WI38 (cell line): ENCODE results near the gene KDM4C.

Experiments used
- H3K4me3 ChIP-seq: 2 replicates; pipeline ENCODE4 v1.5.1; 2011; ENCODE audit warnings: low read depth, mild to moderate bottlenecking, control low read depth, low read length
- TF ChIP-seq, protein P1 (sequence below): IDR thresholded peaks from 2 replicates; pipeline ENCODE4 v1.5.1; 2012; ENCODE audit warnings: low read depth, mild to moderate bottlenecking, control low read depth, low read length

The KDM4C gene

DNA sequence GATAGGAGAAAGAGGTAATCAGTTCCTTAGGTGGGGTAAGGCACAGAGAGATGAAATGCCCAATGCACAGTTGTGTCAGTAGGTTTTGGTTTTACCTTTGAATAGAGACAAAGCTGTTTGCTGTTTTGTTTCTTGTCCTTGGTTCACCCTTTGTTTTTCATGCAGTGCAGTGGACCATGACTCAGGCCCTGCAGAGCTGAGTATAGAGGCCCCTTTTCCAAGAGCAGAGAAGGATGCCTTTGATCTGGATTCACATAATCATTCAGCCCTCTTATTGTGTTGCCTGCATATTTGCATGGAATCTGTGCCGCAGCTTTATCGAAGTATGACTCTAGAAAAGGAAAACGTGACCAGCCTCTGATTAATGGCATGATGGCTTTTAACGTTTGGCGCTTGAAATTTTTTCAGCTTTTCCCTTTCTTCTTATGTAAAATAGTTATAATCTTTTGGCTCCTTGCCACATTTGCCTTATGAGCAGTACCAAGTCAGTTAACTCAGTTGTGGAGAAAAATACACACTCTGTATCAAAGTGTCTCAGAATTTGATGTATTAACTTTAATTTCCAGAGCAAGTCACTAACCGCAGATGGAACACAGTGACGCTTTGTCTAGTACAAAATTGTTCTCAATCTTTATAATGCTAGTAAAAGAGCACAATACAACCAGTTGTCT is 197.6 kb downstream of the KDM4C start:
- TF ChIP-seq, protein P1, sequence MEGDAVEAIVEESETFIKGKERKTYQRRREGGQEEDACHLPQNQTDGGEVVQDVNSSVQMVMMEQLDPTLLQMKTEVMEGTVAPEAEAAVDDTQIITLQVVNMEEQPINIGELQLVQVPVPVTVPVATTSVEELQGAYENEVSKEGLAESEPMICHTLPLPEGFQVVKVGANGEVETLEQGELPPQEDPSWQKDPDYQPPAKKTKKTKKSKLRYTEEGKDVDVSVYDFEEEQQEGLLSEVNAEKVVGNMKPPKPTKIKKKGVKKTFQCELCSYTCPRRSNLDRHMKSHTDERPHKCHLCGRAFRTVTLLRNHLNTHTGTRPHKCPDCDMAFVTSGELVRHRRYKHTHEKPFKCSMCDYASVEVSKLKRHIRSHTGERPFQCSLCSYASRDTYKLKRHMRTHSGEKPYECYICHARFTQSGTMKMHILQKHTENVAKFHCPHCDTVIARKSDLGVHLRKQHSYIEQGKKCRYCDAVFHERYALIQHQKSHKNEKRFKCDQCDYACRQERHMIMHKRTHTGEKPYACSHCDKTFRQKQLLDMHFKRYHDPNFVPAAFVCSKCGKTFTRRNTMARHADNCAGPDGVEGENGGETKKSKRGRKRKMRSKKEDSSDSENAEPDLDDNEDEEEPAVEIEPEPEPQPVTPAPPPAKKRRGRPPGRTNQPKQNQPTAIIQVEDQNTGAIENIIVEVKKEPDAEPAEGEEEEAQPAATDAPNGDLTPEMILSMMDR: no peak
- no peak overlapping the region for H3K4me3 ChIP-seq

DNA sequence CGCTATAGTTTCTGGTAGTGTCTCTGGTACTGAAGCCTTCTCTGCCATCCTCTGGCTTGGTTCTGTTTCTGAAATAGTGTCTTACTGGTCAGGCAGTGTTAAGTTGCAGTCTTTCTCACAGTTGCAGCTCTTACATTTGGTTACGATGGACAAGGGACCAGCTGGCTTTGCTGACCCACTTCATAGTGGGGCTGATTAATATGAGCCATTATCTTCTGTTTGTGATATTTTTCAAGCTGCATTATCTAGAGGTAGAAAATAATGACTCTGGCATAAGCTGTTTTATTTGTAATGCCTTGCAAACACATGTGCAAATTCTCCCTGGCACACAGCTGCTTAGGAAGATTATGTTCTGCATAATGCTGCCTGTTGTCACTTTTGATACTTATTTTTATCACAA is 199.1 kb downstream of the KDM4C start:
- no peak overlapping the region for H3K4me3 ChIP-seq
- TF ChIP-seq, protein P1: no peak

DNA sequence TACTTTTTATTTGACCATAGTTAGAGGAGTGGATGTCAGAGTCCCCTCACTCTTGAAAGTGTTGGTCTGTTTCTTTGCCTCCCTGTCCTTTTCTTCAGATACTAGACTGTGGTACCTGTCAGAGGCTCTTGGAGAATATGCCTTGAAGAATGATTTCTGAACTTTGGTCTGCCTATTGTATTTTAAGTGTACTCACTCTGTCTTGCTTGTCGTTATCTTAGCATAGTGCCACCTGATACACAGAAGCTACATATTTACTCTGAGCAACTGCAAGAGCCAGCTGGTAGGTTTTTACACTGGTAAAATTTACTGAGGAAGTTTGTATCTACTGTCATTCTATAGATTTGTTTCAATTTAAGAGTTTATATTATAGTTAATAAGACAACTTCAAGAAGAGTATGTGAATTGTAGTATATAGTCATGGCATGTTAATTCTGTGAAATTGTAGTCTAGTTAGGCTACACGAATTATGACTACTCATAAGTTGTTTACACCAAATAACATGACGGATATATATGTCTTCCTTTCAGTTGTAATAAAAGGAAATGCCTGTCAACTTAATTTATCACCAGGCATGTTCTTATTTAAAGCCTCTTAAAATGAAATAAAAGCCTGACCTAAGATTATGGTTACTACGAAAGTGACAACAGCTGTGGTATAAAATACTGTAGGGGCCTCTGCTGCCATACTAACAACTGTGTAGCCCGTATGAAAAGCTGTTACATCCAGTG is 201.7 kb downstream of the KDM4C start:
- H3K4me3 ChIP-seq: no peak overlapping the region
- TF ChIP-seq, protein P1: no peak

DNA sequence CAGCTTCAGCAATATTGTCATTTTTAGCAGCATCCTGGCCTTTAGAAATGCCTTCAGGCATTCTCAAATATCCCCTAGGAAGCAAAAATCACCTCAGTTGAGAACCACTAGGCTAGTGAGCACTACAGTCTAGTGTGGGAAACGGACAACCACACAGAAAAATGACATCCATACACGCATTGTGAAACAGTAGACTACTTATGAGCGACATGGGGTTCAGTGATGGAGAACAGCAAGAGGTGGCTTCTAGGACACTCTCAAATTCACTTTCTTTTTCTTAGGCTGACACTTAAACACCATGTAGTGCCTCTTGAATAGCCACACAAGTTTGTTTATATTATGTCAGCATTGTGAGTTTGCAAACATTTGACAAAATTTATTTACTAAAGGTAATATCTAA is 203.0 kb downstream of the KDM4C start:
- TF ChIP-seq, protein P1: no peak
- H3K4me3 ChIP-seq: no peak overlapping the region

DNA sequence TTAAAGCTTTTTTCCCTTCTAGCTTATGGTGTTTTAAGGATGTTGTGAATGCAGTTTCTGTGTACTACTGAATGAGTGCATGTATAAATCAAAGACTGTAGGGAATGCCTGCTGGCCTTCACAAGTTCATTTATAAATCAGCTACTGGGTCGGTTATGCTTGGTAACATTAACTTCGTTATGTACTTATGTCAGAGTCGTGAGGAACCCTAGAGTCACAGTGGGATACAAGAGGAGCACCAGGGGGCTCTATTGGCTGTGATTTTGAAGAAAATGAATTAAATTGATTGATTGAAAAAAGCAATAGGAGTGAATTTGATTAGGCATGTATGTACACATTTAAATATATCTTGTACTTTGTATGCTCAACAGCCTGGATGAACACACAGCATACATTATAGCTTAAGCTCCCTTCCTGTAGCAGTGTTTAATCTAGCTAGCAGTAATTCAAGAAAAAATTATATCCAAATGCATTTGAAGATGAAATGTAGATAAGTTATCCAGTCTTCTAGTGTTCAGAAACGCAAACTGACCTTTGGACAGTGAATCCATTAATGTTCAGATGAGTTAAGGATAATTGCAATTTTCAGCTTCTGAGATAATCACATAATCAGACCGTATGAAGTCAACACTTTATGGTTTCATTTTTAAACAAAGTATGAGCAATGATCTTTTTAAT is 204.2 kb downstream of the KDM4C start:
- TF ChIP-seq, protein P1: no peak

DNA sequence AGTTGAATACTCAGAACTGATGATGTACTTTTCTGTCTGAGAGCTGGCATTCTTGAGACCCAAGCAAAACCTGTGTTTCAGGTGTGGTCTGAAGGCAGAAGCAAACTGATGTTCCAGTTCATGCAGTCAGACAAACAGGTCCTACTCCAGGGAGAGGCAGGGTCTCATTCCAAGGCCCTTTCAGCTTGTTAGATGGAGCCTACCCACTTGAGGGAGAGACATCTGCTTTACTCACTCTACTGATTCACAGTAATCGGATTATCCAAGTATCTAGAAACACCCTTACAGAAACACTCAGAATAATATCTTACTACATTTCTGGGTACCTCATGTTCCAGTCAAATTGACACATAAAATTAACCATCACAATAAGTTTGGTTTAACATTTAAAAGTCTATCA is 207.8 kb downstream of the KDM4C start:
- TF ChIP-seq, protein P1: no peak
- H3K4me3 ChIP-seq: no peak overlapping the region

More for the DNA sequence above, 204.2 kb downstream of the KDM4C start:
- H3K4me3 ChIP-seq: no peak overlapping the region

DNA sequence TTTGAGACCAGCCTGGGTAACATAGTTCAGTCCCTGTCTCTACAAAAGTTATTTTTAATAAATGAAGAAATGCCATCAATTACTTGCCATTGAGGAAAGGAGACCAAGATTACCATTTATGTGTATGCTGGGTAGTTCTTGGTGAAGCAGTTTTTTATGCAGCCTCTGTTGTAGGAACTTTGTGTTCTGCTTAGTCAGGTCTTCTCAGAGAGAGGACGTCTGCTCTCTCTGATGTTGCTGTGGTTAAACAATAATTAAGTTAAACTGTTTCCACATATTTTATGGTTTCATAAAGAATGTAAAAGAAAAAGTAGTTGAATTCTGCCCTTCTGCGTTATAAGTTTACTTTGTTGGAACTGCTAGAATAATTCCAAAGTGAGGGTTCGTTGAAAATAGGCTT is 210.5 kb downstream of the KDM4C start:
- TF ChIP-seq, protein P1: no peak
- no peak overlapping the region for H3K4me3 ChIP-seq
